Stimulated activated naive CD8-positive, alpha-beta T cell treated with anti-CD3 and anti-CD28 coated beads, Interleukin-15, Interleukin-2, amounts not matched to agents 100 ng/mL and 50 ng/mL, for 24 hours (primary cell): ENCODE data around the gene DMBX1.

Source experiments
- H3K27ac Mint-ChIP-seq: one replicate; pipeline ENCODE4 v1.8.0; 2021; ENCODE audit warnings: mild to moderate bottlenecking, mixed read lengths
- H3K27me3 Mint-ChIP-seq: one replicate; pipeline ENCODE4 v1.8.0; 2021; ENCODE audit warnings: mixed read lengths
- H3K36me3 Mint-ChIP-seq: one replicate; pipeline ENCODE4 v1.8.0; 2021; ENCODE audit warnings: low read depth, mixed read lengths
- H3K4me1 Mint-ChIP-seq: one replicate; pipeline ENCODE4 v1.8.0; 2021; ENCODE audit warnings: low read depth, mixed read lengths
- H3K4me3 Mint-ChIP-seq: one replicate; pipeline ENCODE4 v1.8.0; 2021; ENCODE audit warnings: mild to moderate bottlenecking, mixed read lengths
- H3K9me3 Mint-ChIP-seq: one replicate; pipeline ENCODE4 v1.8.0; 2021; ENCODE audit warnings: mixed read lengths

The DMBX1 gene

DNA sequence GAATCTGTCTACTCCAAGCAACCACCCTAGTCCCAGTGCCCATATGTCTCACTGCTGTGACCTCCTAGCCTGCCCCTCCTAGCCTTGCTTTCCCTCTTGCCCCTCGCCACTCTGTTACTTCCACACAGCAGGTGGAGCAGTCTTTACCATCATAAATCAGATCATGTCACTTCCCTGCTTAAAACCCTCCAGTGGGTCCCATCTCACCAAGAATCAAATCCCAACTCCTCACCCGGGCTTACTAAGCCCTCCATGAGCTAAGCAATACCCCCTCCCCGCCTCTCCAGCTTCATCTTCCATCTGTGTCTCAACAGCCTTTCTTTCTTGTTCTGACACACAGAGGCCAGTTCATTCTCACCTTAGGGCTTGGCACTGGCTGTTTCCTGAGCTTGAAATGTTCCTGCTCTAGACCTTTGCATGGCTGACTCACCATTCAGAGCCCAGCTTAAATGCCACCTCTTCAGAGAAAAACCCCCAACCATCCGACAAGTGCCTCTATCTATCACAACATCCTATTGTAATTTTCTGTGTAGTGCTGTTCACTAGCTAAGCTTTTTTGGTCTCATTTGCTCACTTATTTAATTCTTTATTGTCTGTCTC lies 39.5 kb downstream of the DMBX1 start:
- H3K27ac Mint-ChIP-seq: no peak overlapping the region
- no peaks in the 10 kb centered on the region for H3K9me3 Mint-ChIP-seq
- H3K27me3 Mint-ChIP-seq: peaks cover 47% of the 10 kb centered on the region
- no peak overlapping the region for H3K4me3 Mint-ChIP-seq
- H3K4me1 Mint-ChIP-seq: peaks cover 25% of the 10 kb centered on the region
- H3K36me3 Mint-ChIP-seq: no peaks in the 10 kb centered on the region

DNA sequence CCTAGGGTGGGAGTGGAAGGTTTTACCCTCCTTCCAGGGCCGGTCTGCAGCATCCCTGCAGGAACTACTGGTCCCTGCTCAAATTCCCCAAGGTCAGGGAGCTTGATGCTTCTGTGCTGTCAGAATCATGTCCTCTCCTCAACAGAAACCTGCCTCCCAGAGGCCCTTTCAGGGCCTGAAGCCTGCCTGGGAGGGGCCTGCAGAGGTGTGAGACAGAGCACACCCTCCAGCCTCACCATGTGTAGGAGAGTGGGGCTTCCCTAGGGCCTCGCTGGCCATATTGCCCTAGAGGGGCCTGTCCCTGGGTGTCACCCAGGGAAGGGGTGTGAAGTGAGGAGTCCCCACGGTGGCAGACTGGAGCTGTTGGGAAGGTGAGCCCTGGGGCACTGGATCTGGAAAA lies 40.7 kb downstream of the DMBX1 start:
- no peak overlapping the region for H3K4me3 Mint-ChIP-seq
- no peaks in the 10 kb centered on the region for H3K9me3 Mint-ChIP-seq
- H3K27ac Mint-ChIP-seq: no peak overlapping the region
- peaks cover 25% of the 10 kb centered on the region for H3K4me1 Mint-ChIP-seq
- peaks cover 46% of the 10 kb centered on the region for H3K27me3 Mint-ChIP-seq
- H3K36me3 Mint-ChIP-seq: no peaks in the 10 kb centered on the region

DNA sequence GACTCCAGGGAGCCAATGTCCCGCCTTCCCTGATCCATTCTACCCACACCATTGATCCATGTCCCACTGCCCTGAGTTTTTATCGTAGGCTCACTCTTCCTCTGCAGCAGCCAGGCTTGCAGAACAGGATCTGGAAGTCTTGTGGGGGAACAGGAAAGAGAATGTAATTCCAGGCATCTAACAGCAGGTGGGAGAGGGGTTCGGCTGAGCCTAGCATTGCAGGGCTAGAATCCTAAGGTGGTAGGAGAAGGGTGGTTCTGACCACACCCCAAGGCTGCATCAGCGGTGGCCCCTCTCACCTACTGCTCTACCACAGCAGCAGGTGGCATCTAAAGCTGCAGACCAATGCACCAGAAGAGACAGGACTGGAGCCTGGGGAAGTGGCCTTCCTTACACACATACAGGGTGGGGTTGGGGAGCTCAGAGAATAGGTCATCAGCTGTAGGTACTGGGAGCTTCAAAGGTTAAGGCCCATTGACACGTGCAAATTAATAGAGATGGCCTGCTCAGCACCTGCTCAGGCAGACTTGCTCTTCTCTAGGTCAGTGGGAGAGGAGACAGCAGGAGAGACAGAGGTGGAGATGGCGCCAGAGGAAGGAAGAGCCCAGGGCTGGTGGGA lies 41.3 kb downstream of the DMBX1 start:
- H3K27ac Mint-ChIP-seq: no peak overlapping the region
- peaks cover 25% of the 10 kb centered on the region for H3K4me1 Mint-ChIP-seq
- H3K9me3 Mint-ChIP-seq: no peaks in the 10 kb centered on the region
- H3K36me3 Mint-ChIP-seq: no peaks in the 10 kb centered on the region
- H3K4me3 Mint-ChIP-seq: no peak overlapping the region
- H3K27me3 Mint-ChIP-seq: peaks cover 42% of the 10 kb centered on the region

DNA sequence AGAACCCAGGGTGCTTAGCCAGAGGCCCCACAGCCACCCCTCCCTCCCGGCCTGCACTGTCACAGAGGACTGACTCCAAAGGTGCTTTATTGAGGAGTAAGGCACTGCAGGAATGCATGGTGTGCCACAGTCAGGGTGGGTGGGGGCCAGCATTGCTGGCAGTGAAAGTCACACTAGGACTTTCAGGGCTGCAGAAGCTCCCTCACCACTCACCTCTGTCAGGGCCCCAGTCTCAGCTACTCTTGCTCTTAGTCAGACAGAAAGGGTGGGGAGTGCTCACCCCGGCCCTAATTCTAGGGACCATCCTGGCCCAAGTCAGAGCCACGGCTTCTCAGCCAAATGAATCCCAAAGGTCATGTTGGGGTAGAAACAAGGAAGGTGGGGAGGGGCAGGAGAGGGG lies 42.5 kb downstream of the DMBX1 start:
- Mint-ChIP-seq H3K4me3 (no peak overlapping the region), H3K27me3 (peaks cover 48% of the 10 kb centered on the region), H3K27ac (no peak overlapping the region), H3K9me3 (no peaks in the 10 kb centered on the region), H3K4me1 (peaks cover 25% of the 10 kb centered on the region), H3K36me3 (no peaks in the 10 kb centered on the region)

DNA sequence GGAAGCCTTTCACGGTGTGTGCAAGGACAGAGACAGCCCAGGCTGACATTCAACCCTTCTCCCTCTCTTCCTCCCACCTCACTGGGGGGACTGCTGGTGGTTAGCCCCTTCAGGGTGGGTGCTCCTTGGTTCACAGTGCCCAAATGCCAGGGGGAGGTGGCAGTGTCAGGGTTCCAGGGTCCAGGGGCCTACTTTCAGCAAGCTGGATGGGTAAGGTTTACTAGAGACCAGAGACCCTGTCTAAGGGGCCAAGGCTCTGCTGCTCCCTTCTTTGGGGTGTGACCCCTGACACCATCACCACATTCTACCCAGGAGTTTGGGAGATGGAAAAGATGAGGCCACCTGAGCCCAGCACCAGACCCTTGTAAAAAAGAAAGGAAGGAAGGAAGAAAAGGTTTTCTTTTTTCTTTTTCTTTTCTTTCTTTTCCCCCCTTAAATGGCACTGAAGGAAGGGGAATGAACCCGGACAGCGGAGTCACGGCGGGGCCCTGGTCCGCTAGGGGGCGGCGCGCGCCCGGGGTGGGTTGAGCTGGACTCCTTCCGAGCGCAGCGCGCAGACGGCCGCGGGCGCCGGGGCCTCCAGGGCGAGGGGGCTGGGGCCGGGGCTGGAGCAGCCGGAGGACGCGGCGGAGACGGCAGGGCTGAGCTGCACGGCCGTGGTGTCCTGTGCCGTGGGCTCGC lies 43.0 kb downstream of the DMBX1 start:
- H3K27me3 Mint-ChIP-seq: peaks cover 48% of the 10 kb centered on the region

DNA sequence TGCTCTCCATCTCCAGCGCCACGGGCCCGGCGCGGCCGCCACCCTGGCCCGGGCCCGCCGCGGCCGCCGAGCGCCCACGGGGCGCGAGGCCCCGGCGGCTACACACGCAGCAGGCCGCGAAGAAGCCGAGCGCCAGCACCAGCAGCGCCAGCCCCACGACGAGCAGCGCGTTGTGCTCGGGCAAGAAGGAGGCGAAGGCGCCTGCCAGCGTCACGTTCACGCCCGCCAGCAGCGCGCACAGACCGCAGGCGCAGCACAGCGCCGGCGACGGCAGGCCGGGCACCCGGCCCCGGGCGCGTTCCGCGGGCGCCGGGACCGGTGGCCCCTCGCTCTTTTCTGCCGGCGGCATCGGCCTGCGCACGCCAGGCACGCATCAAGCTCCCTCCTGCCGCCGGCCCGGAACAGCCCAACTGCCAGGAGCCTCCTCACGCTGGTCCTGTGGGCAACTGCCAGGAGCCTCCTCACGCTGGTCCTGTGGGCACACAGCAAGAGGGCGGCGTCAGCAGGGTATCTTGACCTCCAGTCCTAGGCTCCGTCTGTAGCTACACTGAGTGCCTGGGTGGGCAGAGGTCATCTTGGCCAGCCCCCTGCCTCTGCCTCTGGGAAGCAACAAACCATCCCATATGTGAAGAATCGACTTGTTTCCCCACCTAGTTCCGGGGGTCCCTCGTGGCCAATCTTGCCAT lies 43.7 kb downstream of the DMBX1 start:
- no peaks in the 10 kb centered on the region for H3K9me3 Mint-ChIP-seq
- H3K27me3 Mint-ChIP-seq: peaks cover 42% of the 10 kb centered on the region
- peaks cover 21% of the 10 kb centered on the region for H3K4me1 Mint-ChIP-seq
- H3K4me3 Mint-ChIP-seq: peak overlapping the region; percentile 69
- no peak overlapping the region for H3K27ac Mint-ChIP-seq
- H3K36me3 Mint-ChIP-seq: no peaks in the 10 kb centered on the region

More for the DNA sequence above, 43.0 kb downstream of the DMBX1 start:
- Mint-ChIP-seq H3K36me3 (no peaks in the 10 kb centered on the region), H3K4me3 (no peak overlapping the region), H3K4me1 (peaks cover 25% of the 10 kb centered on the region), H3K27ac (no peak overlapping the region), H3K9me3 (no peaks in the 10 kb centered on the region)

DNA sequence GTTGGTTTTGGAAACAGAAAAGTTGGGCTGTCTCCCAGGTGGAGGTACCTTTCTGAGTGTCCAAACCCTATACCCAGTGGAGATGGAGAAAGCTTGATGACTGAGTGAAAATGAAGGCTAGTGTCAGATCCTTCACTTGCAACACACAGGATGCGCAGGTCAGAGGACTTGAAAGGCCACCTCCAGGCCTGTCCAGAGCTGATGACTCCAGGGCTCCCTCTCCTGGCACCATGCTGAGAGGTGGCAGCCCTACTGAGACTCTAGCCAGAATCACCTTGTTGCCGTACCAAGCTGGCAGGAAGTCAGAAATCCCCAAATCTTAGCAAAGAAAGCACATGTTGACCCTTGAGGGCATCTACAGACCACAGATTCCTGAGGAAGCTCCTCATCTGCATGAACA lies 45.4 kb downstream of the DMBX1 start:
- no peaks in the 10 kb centered on the region for H3K36me3 Mint-ChIP-seq
- H3K9me3 Mint-ChIP-seq: no peaks in the 10 kb centered on the region
- peaks cover 9% of the 10 kb centered on the region for H3K4me1 Mint-ChIP-seq
- H3K27ac Mint-ChIP-seq: no peak overlapping the region
- H3K27me3 Mint-ChIP-seq: peaks cover 30% of the 10 kb centered on the region
- no peak overlapping the region for H3K4me3 Mint-ChIP-seq

DNA sequence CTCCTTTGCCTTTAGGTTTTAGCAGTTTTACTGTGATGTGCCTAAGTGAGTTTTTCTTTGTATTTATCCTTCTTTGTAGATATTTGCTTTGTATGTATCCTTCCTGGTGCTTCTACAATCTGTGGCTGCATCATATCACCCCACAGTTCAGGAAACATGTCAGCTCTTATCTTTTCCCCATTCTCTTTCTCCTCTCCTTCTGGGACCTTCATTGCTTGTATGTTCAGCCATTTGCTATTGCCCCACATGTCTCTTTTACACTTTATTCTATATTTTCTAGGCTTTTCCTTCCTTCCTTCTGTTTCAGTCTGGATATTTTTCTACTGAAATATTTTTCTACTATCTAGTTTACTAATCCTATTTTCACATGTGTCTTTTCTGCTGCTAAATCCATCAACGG lies 46.9 kb downstream of the DMBX1 start:
- H3K4me3 Mint-ChIP-seq: no peak overlapping the region

DNA sequence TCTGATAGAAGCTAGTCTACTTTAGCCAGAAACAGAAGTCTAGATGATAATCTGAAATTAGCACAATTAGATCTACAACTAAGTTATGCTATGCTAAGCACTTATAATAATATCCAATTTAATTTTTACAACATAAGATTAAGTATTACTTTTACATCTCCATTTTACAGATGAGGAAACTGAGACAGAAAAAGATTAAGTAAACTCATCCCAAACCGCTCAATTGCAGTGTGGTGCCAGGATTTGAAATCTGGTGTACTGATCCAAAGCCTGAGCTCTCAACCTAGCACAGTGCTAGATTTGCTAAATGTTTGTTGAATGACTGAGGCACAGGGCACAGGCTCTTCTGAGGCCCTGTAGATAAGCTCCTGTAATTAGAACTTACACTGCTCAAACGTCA lies 48.0 kb downstream of the DMBX1 start:
- Mint-ChIP-seq H3K27ac (no peak overlapping the region), H3K36me3 (no peaks in the 10 kb centered on the region), H3K9me3 (no peaks in the 10 kb centered on the region), H3K4me1 (peaks cover 3% of the 10 kb centered on the region), H3K27me3 (peaks cover 33% of the 10 kb centered on the region), H3K4me3 (no peak overlapping the region)

More for the DNA sequence above, 46.9 kb downstream of the DMBX1 start:
- H3K4me1 Mint-ChIP-seq: peaks cover 9% of the 10 kb centered on the region
- no peaks in the 10 kb centered on the region for H3K36me3 Mint-ChIP-seq
- no peaks in the 10 kb centered on the region for H3K9me3 Mint-ChIP-seq
- no peak overlapping the region for H3K27ac Mint-ChIP-seq
- peaks cover 30% of the 10 kb centered on the region for H3K27me3 Mint-ChIP-seq

DNA sequence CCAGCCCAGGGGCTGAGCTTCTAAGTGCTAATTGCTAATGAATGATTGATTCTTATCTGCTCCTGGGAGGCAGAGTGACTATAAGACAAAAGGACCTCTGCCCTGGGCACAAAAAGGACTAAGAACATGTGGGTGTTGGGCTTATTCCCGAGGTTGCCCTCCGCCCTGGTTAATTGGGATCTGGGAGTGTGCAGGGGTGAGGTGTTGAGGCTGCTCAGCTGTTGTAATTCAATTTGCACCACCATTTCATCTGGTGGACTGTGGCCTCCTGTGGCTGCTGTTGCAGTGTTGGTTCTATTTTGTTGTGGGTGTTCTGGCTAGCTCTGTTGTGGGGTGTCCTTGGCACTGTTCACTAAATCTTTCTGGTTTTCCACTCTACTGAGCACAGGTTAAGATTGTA lies 48.5 kb downstream of the DMBX1 start:
- Mint-ChIP-seq H3K36me3 (no peaks in the 10 kb centered on the region), H3K9me3 (no peaks in the 10 kb centered on the region), H3K27me3 (peaks cover 38% of the 10 kb centered on the region), H3K27ac (no peak overlapping the region), H3K4me3 (no peak overlapping the region), H3K4me1 (peaks cover 3% of the 10 kb centered on the region)
